PFSK-1 (cell line): ENCODE measurements around the gene CUX1.

ENCODE experiments used
- FOXP2 ChIP-seq: optimal IDR thresholded peaks from 2 replicates; pipeline ENCODE3; 2011; ENCODE audit warnings: borderline replicate concordance, control low read depth, inconsistent platforms; ENCODE audit not compliant: insufficient read depth; ENCODE audit errors: extremely low read length, extremely low read depth
- POLR2AphosphoS5 ChIP-seq: IDR thresholded peaks from 2 replicates; pipeline ENCODE4 v1.6.1; 2012; ENCODE audit warnings: low read depth, mild to moderate bottlenecking, control low read depth, low read length, moderate library complexity
- SIN3A ChIP-seq: IDR thresholded peaks from 2 replicates; pipeline ENCODE4 v1.6.1; 2012; ENCODE audit warnings: mild to moderate bottlenecking, low read length, moderate library complexity, borderline replicate concordance; ENCODE audit not compliant: insufficient read depth
- TAF1 ChIP-seq: IDR thresholded peaks from 2 replicates; pipeline ENCODE4 v1.6.1; 2012; ENCODE audit warnings: low read length, control low read depth, borderline replicate concordance; ENCODE audit not compliant: insufficient read depth
- TF ChIP-seq, protein P1 (sequence below), 2 experiments: IDR thresholded peaks; 2 replicates each; pipeline versions ENCODE4 v1.6.1 to v1.8.0; 2011 to 2012; ENCODE audit warnings: low read depth in 2 of 2, low read length in 2 of 2, control low read depth in 1 of 2, inconsistent platforms in 1 of 2, mild to moderate bottlenecking in 1 of 2, moderate library complexity in 1 of 2; ENCODE audit not compliant: insufficient read depth in 1 of 2

Gene CUX1

DNA sequence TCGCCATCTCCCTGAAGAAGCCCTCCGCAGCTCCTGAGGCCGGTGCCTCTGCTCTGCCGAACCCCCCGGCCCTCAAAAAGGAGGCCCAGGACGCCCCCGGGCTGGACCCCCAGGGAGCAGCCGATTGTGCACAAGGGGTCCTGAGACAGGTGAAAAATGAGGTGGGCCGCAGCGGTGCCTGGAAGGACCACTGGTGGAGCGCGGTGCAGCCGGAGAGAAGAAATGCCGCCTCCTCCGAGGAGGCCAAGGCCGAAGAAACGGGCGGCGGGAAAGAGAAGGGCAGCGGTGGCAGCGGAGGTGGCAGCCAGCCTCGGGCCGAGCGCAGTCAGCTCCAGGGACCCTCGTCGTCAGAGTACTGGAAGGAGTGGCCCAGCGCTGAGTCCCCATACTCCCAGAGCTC lies 384.1 kb downstream of the CUX1 start:
- TF ChIP-seq POLR2AphosphoS5, result no peak
- TF ChIP-seq FOXP2, result no peak
- TF ChIP-seq, protein P1, sequence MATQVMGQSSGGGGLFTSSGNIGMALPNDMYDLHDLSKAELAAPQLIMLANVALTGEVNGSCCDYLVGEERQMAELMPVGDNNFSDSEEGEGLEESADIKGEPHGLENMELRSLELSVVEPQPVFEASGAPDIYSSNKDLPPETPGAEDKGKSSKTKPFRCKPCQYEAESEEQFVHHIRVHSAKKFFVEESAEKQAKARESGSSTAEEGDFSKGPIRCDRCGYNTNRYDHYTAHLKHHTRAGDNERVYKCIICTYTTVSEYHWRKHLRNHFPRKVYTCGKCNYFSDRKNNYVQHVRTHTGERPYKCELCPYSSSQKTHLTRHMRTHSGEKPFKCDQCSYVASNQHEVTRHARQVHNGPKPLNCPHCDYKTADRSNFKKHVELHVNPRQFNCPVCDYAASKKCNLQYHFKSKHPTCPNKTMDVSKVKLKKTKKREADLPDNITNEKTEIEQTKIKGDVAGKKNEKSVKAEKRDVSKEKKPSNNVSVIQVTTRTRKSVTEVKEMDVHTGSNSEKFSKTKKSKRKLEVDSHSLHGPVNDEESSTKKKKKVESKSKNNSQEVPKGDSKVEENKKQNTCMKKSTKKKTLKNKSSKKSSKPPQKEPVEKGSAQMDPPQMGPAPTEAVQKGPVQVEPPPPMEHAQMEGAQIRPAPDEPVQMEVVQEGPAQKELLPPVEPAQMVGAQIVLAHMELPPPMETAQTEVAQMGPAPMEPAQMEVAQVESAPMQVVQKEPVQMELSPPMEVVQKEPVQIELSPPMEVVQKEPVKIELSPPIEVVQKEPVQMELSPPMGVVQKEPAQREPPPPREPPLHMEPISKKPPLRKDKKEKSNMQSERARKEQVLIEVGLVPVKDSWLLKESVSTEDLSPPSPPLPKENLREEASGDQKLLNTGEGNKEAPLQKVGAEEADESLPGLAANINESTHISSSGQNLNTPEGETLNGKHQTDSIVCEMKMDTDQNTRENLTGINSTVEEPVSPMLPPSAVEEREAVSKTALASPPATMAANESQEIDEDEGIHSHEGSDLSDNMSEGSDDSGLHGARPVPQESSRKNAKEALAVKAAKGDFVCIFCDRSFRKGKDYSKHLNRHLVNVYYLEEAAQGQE (IDR thresholded peaks at IDR 0.05; ENCODE audit: insufficient read depth in 1 of 2, low read depth in 2 of 2, low read length in 2 of 2), result no peak

DNA sequence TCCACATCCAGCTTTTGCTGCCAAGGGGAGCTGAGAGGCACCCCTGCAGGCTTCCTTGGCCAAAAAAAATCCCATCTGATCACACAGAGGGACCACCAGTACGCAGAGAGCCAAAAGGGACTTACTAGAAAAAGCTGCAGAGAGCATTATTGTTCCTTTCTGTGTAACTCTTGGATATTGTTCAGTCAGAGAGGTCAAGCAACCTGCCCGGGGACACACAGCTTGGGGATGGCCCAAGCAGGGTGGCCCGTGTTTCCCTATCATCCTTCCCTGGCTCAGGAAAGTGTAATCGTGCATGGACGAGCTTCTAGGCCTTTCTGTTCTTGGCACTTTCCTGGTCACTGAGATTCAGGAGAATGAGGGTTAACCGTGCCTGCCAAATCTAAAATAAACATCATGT lies 385.1 kb downstream of the CUX1 start:
- TF ChIP-seq FOXP2 (no peak), POLR2AphosphoS5 (no peak), SIN3A (no peak), TAF1 (no peak)
- TF ChIP-seq, protein P1 (IDR thresholded peaks at IDR 0.05; ENCODE audit: insufficient read depth in 1 of 2, low read depth in 2 of 2, low read length in 2 of 2), result no peak

DNA sequence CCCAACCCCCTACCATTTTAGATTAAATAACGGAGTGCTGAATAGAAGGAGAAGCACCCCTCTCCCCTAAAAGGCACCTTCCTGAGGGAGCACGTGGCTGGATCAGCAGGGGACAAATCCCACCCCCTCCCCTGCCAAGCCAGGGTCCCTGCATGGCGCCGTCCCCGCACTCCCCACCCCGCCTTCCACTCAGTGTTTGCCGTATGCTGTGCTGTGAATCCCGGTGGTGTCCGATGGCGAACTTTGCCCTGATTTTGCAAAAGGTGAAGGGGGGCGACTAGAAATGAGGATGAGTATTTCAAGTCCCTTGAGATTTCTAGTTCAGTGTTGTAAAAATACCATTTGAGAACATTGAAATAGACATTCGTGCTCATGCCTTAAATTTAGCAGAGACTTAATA lies 385.8 kb downstream of the CUX1 start:
- no peak for TF ChIP-seq TAF1
- no peak for TF ChIP-seq POLR2AphosphoS5
- TF ChIP-seq, protein P1 (IDR thresholded peaks at IDR 0.05; ENCODE audit: insufficient read depth in 1 of 2, low read depth in 2 of 2, low read length in 2 of 2), result no peak
- no peak for TF ChIP-seq FOXP2
- TF ChIP-seq SIN3A, result no peak

DNA sequence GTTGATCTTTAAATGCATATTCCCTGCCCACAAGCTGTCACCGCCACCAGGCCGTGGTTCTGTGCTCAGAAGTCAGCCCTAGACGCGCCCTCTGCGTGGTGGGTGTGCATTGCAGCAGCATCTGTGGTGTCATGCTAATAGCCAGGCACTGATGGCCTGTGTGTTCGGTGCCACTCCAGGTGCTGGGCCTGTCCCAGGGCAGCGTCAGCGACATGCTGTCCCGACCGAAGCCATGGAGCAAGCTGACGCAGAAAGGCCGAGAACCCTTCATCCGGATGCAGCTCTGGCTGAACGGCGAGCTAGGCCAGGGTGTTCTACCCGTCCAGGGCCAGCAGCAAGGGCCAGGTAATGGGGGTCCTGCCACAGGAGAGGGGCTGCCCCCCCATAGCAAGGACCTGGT lies 386.8 kb downstream of the CUX1 start:
- TF ChIP-seq SIN3A, result no peak
- TF ChIP-seq, protein P1 (IDR thresholded peaks at IDR 0.05; ENCODE audit: insufficient read depth in 1 of 2, low read depth in 2 of 2, low read length in 2 of 2), result no peak
- no peak for TF ChIP-seq FOXP2
- TF ChIP-seq TAF1, result no peak
- no peak for TF ChIP-seq POLR2AphosphoS5

DNA sequence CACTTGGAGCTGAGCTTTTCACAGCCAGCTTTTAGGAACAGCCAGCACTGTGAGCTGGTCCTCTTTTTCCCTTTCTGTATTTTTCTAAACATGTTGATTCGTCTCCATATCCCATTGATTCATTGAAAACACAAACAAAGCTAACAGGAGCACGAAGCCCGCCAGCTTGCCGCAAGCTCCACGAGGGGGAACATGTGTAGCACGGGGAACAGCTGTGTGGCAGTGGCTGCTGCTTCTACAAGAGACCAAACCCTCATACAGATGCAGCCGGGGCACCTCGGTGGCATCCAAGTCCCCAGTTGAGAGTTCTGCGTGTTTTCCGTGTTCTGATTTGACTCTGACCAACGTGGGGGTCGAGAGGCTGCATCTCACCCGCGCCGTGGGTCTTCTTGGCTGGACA lies 388.5 kb downstream of the CUX1 start:
- TF ChIP-seq POLR2AphosphoS5, result no peak
- TF ChIP-seq, protein P1 (IDR thresholded peaks at IDR 0.05; ENCODE audit: insufficient read depth in 1 of 2, low read depth in 2 of 2, low read length in 2 of 2), result no peak
- no peak for TF ChIP-seq FOXP2
- TF ChIP-seq TAF1, result no peak
- no peak for TF ChIP-seq SIN3A
